RPMI7951 (cell line): Measurements from ENCODE around the gene EIF4A3. TPM values are rescaled to one million over a fixed set of nuclear protein-coding genes. Genes with fewer than 3 reads are reported as not detected.
"Not testable (repeated sequence)": the region's sequence is repeated elsewhere in the genome, so short reads cannot be mapped to it uniquely, and the experiment has no call there.

ENCODE experiments used
- DNase-seq: peaks from one replicate; pipeline ENCODE4 v3.0.0-alpha.2; 2012; ENCODE audit warnings: low read depth
- total RNA-seq: library from RNA; depleted of rRNA; stranded (reverse); fragments of >200 nt; shearing (Covaris generic); gene quantifications from 2 replicates; pipeline ENCODE4 v1.2.3, GENCODE V29; 2014

The EIF4A3 gene
- total RNA-seq, 1 experiment from 2014 or later = 99.4 TPM

- DNase-seq = no peak
Observed at GRCh38 chr17:80173126-80173525, 26.2 kb upstream of the EIF4A3 start.

- no peak for DNase-seq
Observed at GRCh38 chr17:80171681-80172080, 24.8 kb upstream of the EIF4A3 start.

- no peak for DNase-seq
Observed at GRCh38 chr17:80169784-80170500, 23.0 kb upstream of the EIF4A3 start, which contains the start of gene CARD14. Gene CARD14, plus strand, starts transcription at chr17:80170030. Its CDS starts 11,409 bp downstream, at chr17:80181439.

- DNase-seq = no peak
Observed at GRCh38 chr17:80169107-80169506, 22.2 kb upstream of the EIF4A3 start.

- DNase-seq = no peak
Observed at GRCh38 chr17:80168371-80168770, 21.4 kb upstream of the EIF4A3 start.

- no peak for DNase-seq
Observed at GRCh38 chr17:80166446-80166845, 19.5 kb upstream of the EIF4A3 start.

- DNase-seq = peak; percentile 35
Observed at GRCh38 chr17:80164185-80164584, 17.3 kb upstream of the EIF4A3 start.

GRCh38 chr17:80163336-80163735 lies 16.4 kb upstream of the EIF4A3 start:
- peak; percentile 10 for DNase-seq

- no peak for DNase-seq
Observed at GRCh38 chr17:80160536-80160935, 13.6 kb upstream of the EIF4A3 start.

GRCh38 chr17:80158846-80159245 lies 11.9 kb upstream of the EIF4A3 start:
- no peak for DNase-seq

- not testable (repeated sequence) for DNase-seq
Observed at GRCh38 chr17:80155600-80155999, 8.7 kb upstream of the EIF4A3 start.

- DNase-seq = no peak
Observed at GRCh38 chr17:80154166-80154565, 7.2 kb upstream of the EIF4A3 start.

- no peak for DNase-seq
Observed at GRCh38 chr17:80153004-80153403, 6.1 kb upstream of the EIF4A3 start.

GRCh38 chr17:80152081-80152702 lies 5.3 kb upstream of the EIF4A3 start:
- peak; percentile 15 for DNase-seq

GRCh38 chr17:80151333-80151732 lies 4.4 kb upstream of the EIF4A3 start:
- peak; percentile 26 for DNase-seq

GRCh38 chr17:80146121-80147034 lies 550 bp downstream of the EIF4A3 start:
- DNase-seq = peak; percentile 31

- no peak for DNase-seq
Observed at GRCh38 chr17:80145076-80146075, 1.6 kb downstream of the EIF4A3 start.

- DNase-seq = no peak
Observed at GRCh38 chr17:80142929-80143328, 4.0 kb downstream of the EIF4A3 start.

- DNase-seq = no peak
Observed at GRCh38 chr17:80141463-80142165, 5.3 kb downstream of the EIF4A3 start.

- no peak for DNase-seq
Observed at GRCh38 chr17:80138856-80139426, 8.0 kb downstream of the EIF4A3 start.
